CD1c-positive myeloid dendritic cell (primary cell): ENCODE data around the gene TMED10.
"Not testable (repeated sequence)": the region's sequence is repeated elsewhere in the genome, so short reads cannot be mapped to it uniquely, and the experiment has no call there.

Experiments
- DNase-seq: peaks from one replicate; pipeline ENCODE4 v3.0.0-alpha.2; 2016; ENCODE audit errors: extremely low spot score

The TMED10 gene

GRCh38 chr14:75191100-75191499 lies 14.7 kb upstream of the TMED10 start:
- no peak for DNase-seq

- DNase-seq: no peak
These were observed 13.6 kb upstream of the TMED10 start for GRCh38 chr14:75190023-75190422.

- peak; percentile 96 for DNase-seq
These were observed 12.3 kb upstream of the TMED10 start for GRCh38 chr14:75188520-75189268.

GRCh38 chr14:75188086-75188485 lies 11.7 kb upstream of the TMED10 start:
- no peak for DNase-seq

- no peak for DNase-seq
These were observed 10.5 kb upstream of the TMED10 start for GRCh38 chr14:75186953-75187352.

GRCh38 chr14:75185251-75186040 lies 9.0 kb upstream of the TMED10 start:
- DNase-seq: peak; percentile 24

GRCh38 chr14:75184492-75184891 lies 8.1 kb upstream of the TMED10 start:
- peak; percentile 88 for DNase-seq

- no peak for DNase-seq
These were observed 7.6 kb upstream of the TMED10 start for GRCh38 chr14:75184039-75184438.

GRCh38 chr14:75183225-75183624 lies 6.8 kb upstream of the TMED10 start:
- no peak for DNase-seq

GRCh38 chr14:75182821-75183220 lies 6.4 kb upstream of the TMED10 start:
- peak; percentile 83 for DNase-seq

GRCh38 chr14:75182163-75182562 lies 5.8 kb upstream of the TMED10 start:
- not testable (repeated sequence) for DNase-seq

- DNase-seq: no peak
These were observed 5.1 kb upstream of the TMED10 start for GRCh38 chr14:75181293-75182062.

- DNase-seq: no peak
These were observed 703 bp downstream of the TMED10 start for GRCh38 chr14:75175677-75176141.

- peak; percentile 41 for DNase-seq
These were observed 2.3 kb downstream of the TMED10 start for GRCh38 chr14:75174066-75174465.

- DNase-seq: peak; percentile 53
These were observed 5.6 kb downstream of the TMED10 start for GRCh38 chr14:75170772-75171171.

GRCh38 chr14:75168586-75169335 lies 7.7 kb downstream of the TMED10 start:
- no peak for DNase-seq

- no peak for DNase-seq
These were observed 9.1 kb downstream of the TMED10 start for GRCh38 chr14:75167325-75167724.

GRCh38 chr14:75165586-75166391 lies 10.6 kb downstream of the TMED10 start:
- no peak for DNase-seq

- no peak for DNase-seq
These were observed 11.6 kb downstream of the TMED10 start for GRCh38 chr14:75164809-75165208.

- no peak for DNase-seq
These were observed 12.7 kb downstream of the TMED10 start for GRCh38 chr14:75163677-75164076.

- no peak for DNase-seq
These were observed 13.8 kb downstream of the TMED10 start for GRCh38 chr14:75162631-75163030.
